Measurements from ENCODE around the gene MXD4.

DNA sequence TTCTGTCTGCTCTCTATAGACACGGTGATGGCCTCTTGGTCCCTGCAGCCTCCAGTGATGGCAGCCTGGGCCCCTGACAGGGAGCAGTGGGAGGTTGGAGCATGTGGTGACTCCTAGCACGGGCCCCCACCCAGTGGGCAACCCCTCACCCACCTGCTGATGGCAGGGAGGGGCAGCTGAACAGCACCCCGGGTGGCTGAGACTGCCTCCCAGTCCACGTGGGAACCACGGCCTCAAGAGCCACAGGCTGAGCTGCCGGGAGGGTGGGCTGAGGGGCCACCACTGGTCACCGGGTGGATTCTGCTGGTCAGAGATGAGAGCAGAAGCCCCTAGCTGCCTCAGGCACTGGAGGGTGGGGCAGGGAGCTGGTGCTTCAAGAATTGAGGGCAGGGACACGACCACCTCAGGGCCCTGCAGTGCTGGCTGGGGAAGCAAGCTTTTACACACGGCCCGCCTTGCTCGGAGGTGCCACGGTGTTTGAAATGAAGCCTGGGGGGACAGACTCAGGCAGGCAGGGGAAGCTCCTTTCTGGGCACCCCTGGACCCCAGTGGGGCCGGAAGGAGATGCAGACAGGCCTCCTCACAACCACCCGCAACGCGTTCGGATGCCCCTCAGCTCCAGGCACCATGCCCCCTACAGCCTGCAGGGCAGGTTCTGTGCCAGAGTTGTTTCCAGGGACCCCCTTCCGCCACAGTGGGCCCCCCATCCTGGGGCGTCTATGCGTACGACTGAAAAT is 13.7 kb downstream of the MXD4 start:
- TF ChIP-seq ELF4 (IDR thresholded peaks at IDR 0.05) (no peak), SUZ12 (IDR thresholded peaks at IDR 0.05) (no peak), BHLHE40 (IDR thresholded peaks at IDR 0.05; ENCODE audit: borderline replicate concordance) (no peak), SP1 (IDR thresholded peaks at IDR 0.05) (no peak)
